Measurements from ENCODE around the gene FZD1. TPM values are rescaled to one million over a fixed set of nuclear protein-coding genes. Genes with fewer than 3 reads are reported as not detected.

The FZD1 gene
- polyA plus RNA-seq, 1 donor, result 13.2 TPM

DNA sequence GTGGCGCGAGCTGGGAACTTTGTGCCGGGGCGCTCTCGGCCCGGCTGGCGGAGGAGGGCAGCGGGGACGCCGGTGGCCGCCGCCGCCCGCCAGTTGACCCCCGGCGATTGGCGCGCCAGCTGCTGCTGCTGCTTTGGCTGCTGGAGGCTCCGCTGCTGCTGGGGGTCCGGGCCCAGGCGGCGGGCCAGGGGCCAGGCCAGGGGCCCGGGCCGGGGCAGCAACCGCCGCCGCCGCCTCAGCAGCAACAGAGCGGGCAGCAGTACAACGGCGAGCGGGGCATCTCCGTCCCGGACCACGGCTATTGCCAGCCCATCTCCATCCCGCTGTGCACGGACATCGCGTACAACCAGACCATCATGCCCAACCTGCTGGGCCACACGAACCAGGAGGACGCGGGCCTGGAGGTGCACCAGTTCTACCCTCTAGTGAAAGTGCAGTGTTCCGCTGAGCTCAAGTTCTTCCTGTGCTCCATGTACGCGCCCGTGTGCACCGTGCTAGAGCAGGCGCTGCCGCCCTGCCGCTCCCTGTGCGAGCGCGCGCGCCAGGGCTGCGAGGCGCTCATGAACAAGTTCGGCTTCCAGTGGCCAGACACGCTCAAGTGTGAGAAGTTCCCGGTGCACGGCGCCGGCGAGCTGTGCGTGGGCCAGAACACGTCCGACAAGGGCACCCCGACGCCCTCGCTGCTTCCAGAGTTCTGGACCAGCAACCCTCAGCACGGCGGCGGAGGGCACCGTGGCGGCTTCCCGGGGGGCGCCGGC lies 870 bp downstream of the FZD1 start:
- H3K27ac ChIP-seq (ENCODE audit: low read length), result peak overlapping the region; percentile 70
- peak; percentile 56 to 83 for DNase-seq
- H3K9me3 ChIP-seq (ENCODE audit: control insufficient read depth, low read depth, low read length), result peaks cover 9% of the 10 kb centered on the region
- H3K4me1 ChIP-seq (ENCODE audit: control insufficient read depth, insufficient read depth, low read length), result peaks cover 20% of the 10 kb centered on the region
- no peaks in the 10 kb centered on the region for H3K36me3 ChIP-seq (ENCODE audit: control insufficient read depth, insufficient read depth, low read length)
- H3K4me3 ChIP-seq (ENCODE audit: low read length), result peak overlapping the region; percentile 76
- H3K27me3 ChIP-seq (ENCODE audit: control insufficient read depth, insufficient read depth, low read length), result no peaks in the 10 kb centered on the region
- WGBS (ENCODE audit: insufficient coverage, low lambda C conversion rate), result no CpG with 5 or more reads among the region's 78 CpGs

DNA sequence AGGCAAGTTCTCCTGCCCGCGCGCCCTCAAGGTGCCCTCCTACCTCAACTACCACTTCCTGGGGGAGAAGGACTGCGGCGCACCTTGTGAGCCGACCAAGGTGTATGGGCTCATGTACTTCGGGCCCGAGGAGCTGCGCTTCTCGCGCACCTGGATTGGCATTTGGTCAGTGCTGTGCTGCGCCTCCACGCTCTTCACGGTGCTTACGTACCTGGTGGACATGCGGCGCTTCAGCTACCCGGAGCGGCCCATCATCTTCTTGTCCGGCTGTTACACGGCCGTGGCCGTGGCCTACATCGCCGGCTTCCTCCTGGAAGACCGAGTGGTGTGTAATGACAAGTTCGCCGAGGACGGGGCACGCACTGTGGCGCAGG lies 1.4 kb downstream of the FZD1 start:
- H3K4me3 ChIP-seq (ENCODE audit: low read length), result peak overlapping the region; percentile 76
- no peaks in the 10 kb centered on the region for H3K27me3 ChIP-seq (ENCODE audit: control insufficient read depth, insufficient read depth, low read length)
- no peaks in the 10 kb centered on the region for H3K36me3 ChIP-seq (ENCODE audit: control insufficient read depth, insufficient read depth, low read length)
- H3K4me1 ChIP-seq (ENCODE audit: control insufficient read depth, insufficient read depth, low read length), result peaks cover 20% of the 10 kb centered on the region
- H3K27ac ChIP-seq (ENCODE audit: low read length), result peak overlapping the region; percentile 70
- no CpG with 5 or more reads among the region's 31 CpGs for WGBS (ENCODE audit: insufficient coverage, low lambda C conversion rate)
- H3K9me3 ChIP-seq (ENCODE audit: control insufficient read depth, low read depth, low read length), result peaks cover 9% of the 10 kb centered on the region
- DNase-seq, result peak in 1 of 2 donors; percentile 63

DNA sequence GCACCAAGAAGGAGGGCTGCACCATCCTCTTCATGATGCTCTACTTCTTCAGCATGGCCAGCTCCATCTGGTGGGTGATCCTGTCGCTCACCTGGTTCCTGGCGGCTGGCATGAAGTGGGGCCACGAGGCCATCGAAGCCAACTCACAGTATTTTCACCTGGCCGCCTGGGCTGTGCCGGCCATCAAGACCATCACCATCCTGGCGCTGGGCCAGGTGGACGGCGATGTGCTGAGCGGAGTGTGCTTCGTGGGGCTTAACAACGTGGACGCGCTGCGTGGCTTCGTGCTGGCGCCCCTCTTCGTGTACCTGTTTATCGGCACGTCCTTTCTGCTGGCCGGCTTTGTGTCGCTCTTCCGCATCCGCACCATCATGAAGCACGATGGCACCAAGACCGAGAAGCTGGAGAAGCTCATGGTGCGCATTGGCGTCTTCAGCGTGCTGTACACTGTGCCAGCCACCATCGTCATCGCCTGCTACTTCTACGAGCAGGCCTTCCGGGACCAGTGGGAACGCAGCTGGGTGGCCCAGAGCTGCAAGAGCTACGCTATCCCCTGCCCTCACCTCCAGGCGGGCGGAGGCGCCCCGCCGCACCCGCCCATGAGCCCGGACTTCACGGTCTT lies 1.9 kb downstream of the FZD1 start:
- no CpG with 5 or more reads among the region's 43 CpGs for WGBS (ENCODE audit: insufficient coverage, low lambda C conversion rate)
- Histone ChIP-seq H3K27ac (ENCODE audit: low read length) (peak overlapping the region; percentile 70), H3K9me3 (ENCODE audit: control insufficient read depth, low read depth, low read length) (peaks cover 9% of the 10 kb centered on the region), H3K36me3 (ENCODE audit: control insufficient read depth, insufficient read depth, low read length) (no peaks in the 10 kb centered on the region), H3K27me3 (ENCODE audit: control insufficient read depth, insufficient read depth, low read length) (no peaks in the 10 kb centered on the region), H3K4me1 (ENCODE audit: control insufficient read depth, insufficient read depth, low read length) (peaks cover 20% of the 10 kb centered on the region), H3K4me3 (ENCODE audit: low read length) (peak overlapping the region; percentile 76)
- peak in 1 of 2 donors; percentile 22 for DNase-seq

DNA sequence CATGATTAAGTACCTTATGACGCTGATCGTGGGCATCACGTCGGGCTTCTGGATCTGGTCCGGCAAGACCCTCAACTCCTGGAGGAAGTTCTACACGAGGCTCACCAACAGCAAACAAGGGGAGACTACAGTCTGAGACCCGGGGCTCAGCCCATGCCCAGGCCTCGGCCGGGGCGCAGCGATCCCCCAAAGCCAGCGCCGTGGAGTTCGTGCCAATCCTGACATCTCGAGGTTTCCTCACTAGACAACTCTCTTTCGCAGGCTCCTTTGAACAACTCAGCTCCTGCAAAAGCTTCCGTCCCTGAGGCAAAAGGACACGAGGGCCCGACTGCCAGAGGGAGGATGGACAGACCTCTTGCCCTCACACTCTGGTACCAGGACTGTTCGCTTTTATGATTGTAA lies 2.5 kb downstream of the FZD1 start:
- Histone ChIP-seq H3K36me3 (ENCODE audit: control insufficient read depth, insufficient read depth, low read length) (no peaks in the 10 kb centered on the region), H3K4me3 (ENCODE audit: low read length) (peak overlapping the region; percentile 76), H3K9me3 (ENCODE audit: control insufficient read depth, low read depth, low read length) (peaks cover 9% of the 10 kb centered on the region), H3K27me3 (ENCODE audit: control insufficient read depth, insufficient read depth, low read length) (no peaks in the 10 kb centered on the region), H3K27ac (ENCODE audit: low read length) (no peak overlapping the region), H3K4me1 (ENCODE audit: control insufficient read depth, insufficient read depth, low read length) (peaks cover 20% of the 10 kb centered on the region)
- no CpG with 5 or more reads among the region's 20 CpGs for WGBS (ENCODE audit: insufficient coverage, low lambda C conversion rate)
- DNase-seq, result no peak

DNA sequence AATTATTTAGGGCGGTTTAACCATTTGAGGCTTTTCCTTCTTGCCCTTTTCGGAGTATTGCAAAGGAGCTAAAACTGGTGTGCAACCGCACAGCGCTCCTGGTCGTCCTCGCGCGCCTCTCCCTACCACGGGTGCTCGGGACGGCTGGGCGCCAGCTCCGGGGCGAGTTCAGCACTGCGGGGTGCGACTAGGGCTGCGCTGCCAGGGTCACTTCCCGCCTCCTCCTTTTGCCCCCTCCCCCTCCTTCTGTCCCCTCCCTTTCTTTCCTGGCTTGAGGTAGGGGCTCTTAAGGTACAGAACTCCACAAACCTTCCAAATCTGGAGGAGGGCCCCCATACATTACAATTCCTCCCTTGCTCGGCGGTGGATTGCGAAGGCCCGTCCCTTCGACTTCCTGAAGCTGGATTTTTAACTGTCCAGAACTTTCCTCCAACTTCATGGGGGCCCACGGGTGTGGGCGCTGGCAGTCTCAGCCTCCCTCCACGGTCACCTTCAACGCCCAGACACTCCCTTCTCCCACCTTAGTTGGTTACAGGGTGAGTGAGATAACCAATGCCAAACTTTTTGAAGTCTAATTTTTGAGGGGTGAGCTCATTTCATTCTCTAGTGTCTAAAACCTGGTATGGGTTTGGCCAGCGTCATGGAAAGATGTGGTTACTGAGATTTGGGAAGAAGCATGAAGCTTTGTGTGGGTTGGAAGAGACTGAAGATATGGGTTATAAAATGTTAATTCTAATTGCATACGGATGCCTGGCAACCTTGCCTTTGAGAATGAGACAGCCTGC lies 3.1 kb downstream of the FZD1 start:
- 76% methylated on average over 2 of the region's 29 CpGs for WGBS (ENCODE audit: insufficient coverage, low lambda C conversion rate)

DNA sequence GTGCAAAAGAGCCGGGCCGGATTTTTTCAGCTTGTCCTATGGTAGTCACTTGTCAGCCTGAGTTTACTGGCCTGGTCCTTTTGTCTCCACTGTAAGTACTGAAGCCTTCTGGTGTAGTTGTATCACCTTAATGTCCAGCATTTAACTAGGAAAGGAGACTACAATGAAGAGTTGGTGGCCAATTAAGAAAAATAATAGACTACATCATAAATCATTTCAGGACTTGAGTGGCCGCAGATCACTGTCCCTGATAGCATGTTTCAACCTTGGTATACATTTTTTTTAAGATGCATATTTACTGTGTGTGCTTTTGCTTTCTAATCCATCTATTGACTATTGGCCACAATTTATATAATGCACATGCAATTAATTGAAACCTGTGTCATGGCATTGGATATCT lies 6.1 kb downstream of the FZD1 start:
- WGBS (ENCODE audit: insufficient coverage, low lambda C conversion rate), result 100% methylated on average over 1 of the region's 3 CpGs
- Histone ChIP-seq H3K27me3 (ENCODE audit: control insufficient read depth, insufficient read depth, low read length) (no peaks in the 10 kb centered on the region), H3K27ac (ENCODE audit: low read length) (no peak overlapping the region), H3K4me1 (ENCODE audit: control insufficient read depth, insufficient read depth, low read length) (peaks cover 18% of the 10 kb centered on the region), H3K9me3 (ENCODE audit: control insufficient read depth, low read depth, low read length) (peaks cover 9% of the 10 kb centered on the region), H3K36me3 (ENCODE audit: control insufficient read depth, insufficient read depth, low read length) (no peaks in the 10 kb centered on the region), H3K4me3 (ENCODE audit: low read length) (no peak overlapping the region)
- no peak for DNase-seq

More for the DNA sequence above, 3.1 kb downstream of the FZD1 start:
- peaks cover 9% of the 10 kb centered on the region for H3K9me3 ChIP-seq (ENCODE audit: control insufficient read depth, low read depth, low read length)
- peak overlapping the region; percentile 76 for H3K4me3 ChIP-seq (ENCODE audit: low read length)
- H3K4me1 ChIP-seq (ENCODE audit: control insufficient read depth, insufficient read depth, low read length), result peaks cover 20% of the 10 kb centered on the region
- no peaks in the 10 kb centered on the region for H3K27me3 ChIP-seq (ENCODE audit: control insufficient read depth, insufficient read depth, low read length)
- DNase-seq, result peak in 1 of 2 donors; percentile 22
- H3K36me3 ChIP-seq (ENCODE audit: control insufficient read depth, insufficient read depth, low read length), result no peaks in the 10 kb centered on the region
- H3K27ac ChIP-seq (ENCODE audit: low read length), result no peak overlapping the region

DNA sequence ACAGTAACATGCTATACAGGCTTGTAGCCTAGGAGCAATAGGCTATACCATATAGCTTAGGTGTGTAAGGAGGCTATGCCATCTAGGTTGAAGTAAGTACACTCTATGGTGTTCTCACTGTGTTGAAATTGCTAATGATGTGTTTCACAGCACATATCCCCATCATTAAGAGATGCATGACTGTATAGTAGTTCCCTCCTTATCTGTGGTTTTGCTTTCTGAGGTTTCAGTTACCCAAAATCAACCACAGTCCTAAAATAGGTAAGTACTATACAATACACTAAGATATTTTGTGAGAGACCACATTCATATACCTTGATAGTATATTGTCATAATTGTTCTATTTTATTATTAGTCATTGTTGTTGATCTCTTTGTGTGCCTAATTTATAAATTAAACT lies 12.7 kb downstream of the FZD1 start:
- no peaks in the 10 kb centered on the region for H3K36me3 ChIP-seq (ENCODE audit: control insufficient read depth, insufficient read depth, low read length)
- H3K4me3 ChIP-seq (ENCODE audit: low read length), result no peak overlapping the region
- H3K4me1 ChIP-seq (ENCODE audit: control insufficient read depth, insufficient read depth, low read length), result no peaks in the 10 kb centered on the region
- peaks cover under 1% of the 10 kb centered on the region for H3K27me3 ChIP-seq (ENCODE audit: control insufficient read depth, insufficient read depth, low read length)
- H3K9me3 ChIP-seq (ENCODE audit: control insufficient read depth, low read depth, low read length), result no peaks in the 10 kb centered on the region
- no peak overlapping the region for H3K27ac ChIP-seq (ENCODE audit: low read length)
- no peak for DNase-seq

DNA sequence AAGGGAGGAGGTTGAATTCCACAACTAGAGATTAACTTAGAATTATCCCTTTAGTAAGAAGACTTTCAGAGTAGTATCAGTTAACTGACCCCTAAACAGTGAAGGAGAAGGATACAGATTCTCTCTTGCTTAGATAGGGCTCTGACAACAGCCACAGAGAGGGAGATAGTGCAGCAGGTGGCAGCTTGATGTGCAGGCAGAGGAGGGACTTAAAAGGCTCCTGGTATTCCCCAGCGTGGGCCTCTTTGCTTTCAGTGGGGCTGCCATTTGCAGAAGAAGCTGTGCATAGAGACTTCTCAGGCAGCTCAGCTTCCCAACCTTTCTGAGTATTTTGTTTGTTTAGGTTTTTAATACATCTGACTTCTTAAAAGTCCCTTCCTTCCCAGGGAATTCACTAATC lies 16.0 kb downstream of the FZD1 start:
- H3K36me3 ChIP-seq (ENCODE audit: control insufficient read depth, insufficient read depth, low read length), result no peaks in the 10 kb centered on the region
- DNase-seq, result no peak
- WGBS (ENCODE audit: insufficient coverage, low lambda C conversion rate), result no CpG with 5 or more reads among the region's 1 CpG

DNA sequence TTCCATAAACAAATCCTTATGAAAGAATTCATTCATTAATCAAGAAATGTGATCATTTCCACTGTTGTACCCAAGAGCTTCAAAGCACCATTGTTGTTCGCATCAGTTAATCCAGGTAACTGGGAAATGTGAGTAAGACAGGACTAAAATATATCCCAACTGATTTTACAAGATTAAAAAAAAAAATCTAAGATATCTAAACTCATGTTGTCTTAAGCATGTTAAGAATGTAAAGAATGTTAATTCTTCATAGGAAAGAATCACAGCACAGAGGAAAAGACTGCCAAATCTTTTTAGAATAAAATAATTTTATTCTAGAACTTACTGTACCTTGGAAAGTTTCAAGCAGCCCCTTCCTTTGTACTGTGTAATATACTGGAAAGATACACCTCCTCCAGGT lies 16.4 kb downstream of the FZD1 start:
- peaks cover 4% of the 10 kb centered on the region for H3K27me3 ChIP-seq (ENCODE audit: control insufficient read depth, insufficient read depth, low read length)
- H3K9me3 ChIP-seq (ENCODE audit: control insufficient read depth, low read depth, low read length), result no peaks in the 10 kb centered on the region
- no peak overlapping the region for H3K4me3 ChIP-seq (ENCODE audit: low read length)
- H3K27ac ChIP-seq (ENCODE audit: low read length), result no peak overlapping the region
- no peak for DNase-seq
- no peaks in the 10 kb centered on the region for H3K36me3 ChIP-seq (ENCODE audit: control insufficient read depth, insufficient read depth, low read length)
- no peaks in the 10 kb centered on the region for H3K4me1 ChIP-seq (ENCODE audit: control insufficient read depth, insufficient read depth, low read length)
- WGBS (ENCODE audit: insufficient coverage, low lambda C conversion rate), result no CpG with 5 or more reads among the region's 1 CpG

More for the DNA sequence above, 16.0 kb downstream of the FZD1 start:
- Histone ChIP-seq H3K9me3 (ENCODE audit: control insufficient read depth, low read depth, low read length) (no peaks in the 10 kb centered on the region), H3K27ac (ENCODE audit: low read length) (no peak overlapping the region), H3K4me3 (ENCODE audit: low read length) (no peak overlapping the region), H3K4me1 (ENCODE audit: control insufficient read depth, insufficient read depth, low read length) (no peaks in the 10 kb centered on the region), H3K27me3 (ENCODE audit: control insufficient read depth, insufficient read depth, low read length) (peaks cover 4% of the 10 kb centered on the region)

DNA sequence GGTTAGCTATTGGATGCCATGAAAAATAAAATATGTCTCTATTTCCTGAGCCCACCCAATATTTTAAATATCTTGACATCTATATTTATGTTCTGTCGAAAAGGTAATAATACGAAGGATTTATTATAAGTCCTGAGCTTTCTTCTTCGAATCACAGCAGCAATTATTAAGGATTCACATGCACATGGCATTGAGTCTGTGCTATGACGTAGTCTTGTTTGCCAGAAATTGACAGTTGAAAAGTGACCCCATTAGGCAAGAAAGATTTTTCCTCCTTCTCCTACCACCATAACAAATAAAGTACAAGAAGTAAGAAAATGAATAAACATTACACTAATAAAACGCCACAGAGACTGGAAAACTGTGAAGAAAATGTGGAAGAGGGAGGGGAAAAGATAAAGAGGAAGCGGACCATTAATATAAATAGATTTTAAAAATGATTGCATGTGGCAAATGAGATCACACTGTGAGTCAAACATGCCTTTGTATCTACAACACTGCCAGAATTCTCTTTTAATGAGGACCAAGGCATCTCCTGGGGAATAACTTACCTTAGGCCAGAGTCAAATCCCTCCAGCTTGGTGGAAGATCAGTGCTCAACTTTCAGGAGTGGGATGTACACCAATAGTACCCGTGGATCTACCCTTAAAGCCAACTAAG lies 21.6 kb downstream of the FZD1 start:
- Histone ChIP-seq H3K4me1 (ENCODE audit: control insufficient read depth, insufficient read depth, low read length) (no peaks in the 10 kb centered on the region), H3K27ac (ENCODE audit: low read length) (no peak overlapping the region), H3K27me3 (ENCODE audit: control insufficient read depth, insufficient read depth, low read length) (peaks cover 4% of the 10 kb centered on the region), H3K9me3 (ENCODE audit: control insufficient read depth, low read depth, low read length) (no peaks in the 10 kb centered on the region), H3K36me3 (ENCODE audit: control insufficient read depth, insufficient read depth, low read length) (no peaks in the 10 kb centered on the region), H3K4me3 (ENCODE audit: low read length) (no peak overlapping the region)
- WGBS (ENCODE audit: insufficient coverage, low lambda C conversion rate), result 74% methylated on average over 3 of the region's 7 CpGs
- no peak for DNase-seq
